ENCODE measurements around the gene CPTP. TPM values are rescaled to one million over a fixed set of nuclear protein-coding genes. Genes with fewer than 3 reads are reported as not detected.
A peak's percentile ranks its signal among the peaks of the same experiment; 100 is the strongest.

Gene CPTP
- total and polyA plus RNA-seq, 2 of the 13 experiments (the other 11 are each of a cell fraction or from before 2014, with no cell fraction given), result 5.5 to 9.3 TPM

DNA sequence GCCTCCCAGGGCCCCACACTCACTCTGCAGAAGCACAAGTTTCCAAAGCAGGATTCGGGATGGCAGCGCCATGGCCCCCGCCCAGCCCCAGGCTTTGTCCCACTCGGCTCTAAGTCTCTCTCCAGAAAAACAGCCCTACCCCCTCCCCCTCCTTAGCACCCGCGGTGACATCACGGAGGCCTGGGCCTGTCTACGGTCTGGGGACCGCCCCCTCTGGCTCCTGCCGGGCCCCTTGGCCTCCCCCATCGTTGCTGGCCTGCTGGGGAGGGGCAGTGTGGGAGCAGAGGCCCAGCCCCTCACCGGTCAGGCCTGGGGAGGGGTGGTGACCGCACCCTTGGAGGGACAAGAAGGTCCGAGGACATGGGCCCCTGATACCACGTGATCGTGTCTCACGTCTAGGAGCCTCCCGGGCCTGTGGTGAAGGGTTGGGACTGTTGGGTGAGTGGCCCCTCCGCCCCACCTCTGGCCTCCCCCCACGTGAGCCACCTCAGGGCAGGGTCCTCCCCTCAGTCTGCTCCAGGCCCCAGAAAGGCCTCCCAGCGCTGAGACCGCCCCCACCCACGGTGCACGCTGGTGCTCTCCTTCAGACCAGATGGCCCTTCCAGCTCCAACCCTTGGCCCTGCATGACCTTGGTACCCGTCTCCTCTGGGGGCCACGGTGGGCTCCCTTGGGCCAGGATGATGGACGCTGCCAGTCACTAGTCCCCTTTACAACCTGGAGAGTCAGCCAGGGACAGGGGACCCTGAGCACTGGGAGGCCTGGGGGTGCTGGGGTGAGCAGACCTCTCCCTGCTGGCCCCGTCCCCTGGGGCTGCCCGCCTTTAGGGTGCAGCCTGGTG, 34.0 kb downstream of the CPTP start, which contains the start of gene MXRA8 (continued):
- TF ChIP-seq, protein P1, sequence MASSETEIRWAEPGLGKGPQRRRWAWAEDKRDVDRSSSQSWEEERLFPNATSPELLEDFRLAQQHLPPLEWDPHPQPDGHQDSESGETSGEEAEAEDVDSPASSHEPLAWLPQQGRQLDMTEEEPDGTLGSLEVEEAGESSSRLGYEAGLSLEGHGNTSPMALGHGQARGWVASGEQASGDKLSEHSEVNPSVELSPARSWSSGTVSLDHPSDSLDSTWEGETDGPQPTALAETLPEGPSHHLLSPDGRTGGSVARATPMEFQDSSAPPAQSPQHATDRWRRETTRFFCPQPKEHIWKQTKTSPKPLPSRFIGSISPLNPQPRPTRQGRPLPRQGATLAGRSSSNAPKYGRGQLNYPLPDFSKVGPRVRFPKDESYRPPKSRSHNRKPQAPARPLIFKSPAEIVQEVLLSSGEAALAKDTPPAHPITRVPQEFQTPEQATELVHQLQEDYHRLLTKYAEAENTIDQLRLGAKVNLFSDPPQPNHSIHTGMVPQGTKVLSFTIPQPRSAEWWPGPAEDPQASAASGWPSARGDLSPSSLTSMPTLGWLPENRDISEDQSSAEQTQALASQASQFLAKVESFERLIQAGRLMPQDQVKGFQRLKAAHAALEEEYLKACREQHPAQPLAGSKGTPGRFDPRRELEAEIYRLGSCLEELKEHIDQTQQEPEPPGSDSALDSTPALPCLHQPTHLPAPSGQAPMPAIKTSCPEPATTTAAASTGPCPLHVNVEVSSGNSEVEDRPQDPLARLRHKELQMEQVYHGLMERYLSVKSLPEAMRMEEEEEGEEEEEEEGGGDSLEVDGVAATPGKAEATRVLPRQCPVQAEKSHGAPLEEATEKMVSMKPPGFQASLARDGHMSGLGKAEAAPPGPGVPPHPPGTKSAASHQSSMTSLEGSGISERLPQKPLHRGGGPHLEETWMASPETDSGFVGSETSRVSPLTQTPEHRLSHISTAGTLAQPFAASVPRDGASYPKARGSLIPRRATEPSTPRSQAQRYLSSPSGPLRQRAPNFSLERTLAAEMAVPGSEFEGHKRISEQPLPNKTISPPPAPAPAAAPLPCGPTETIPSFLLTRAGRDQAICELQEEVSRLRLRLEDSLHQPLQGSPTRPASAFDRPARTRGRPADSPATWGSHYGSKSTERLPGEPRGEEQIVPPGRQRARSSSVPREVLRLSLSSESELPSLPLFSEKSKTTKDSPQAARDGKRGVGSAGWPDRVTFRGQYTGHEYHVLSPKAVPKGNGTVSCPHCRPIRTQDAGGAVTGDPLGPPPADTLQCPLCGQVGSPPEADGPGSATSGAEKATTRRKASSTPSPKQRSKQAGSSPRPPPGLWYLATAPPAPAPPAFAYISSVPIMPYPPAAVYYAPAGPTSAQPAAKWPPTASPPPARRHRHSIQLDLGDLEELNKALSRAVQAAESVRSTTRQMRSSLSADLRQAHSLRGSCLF (CRISPR knock-in tag; IDR thresholded peaks at IDR 0.05; ENCODE audit: borderline replicate concordance), result no peak
- TF ChIP-seq GABPB1 (CRISPR knock-in tag; IDR thresholded peaks at IDR 0.05) (peak; percentile 72; the same call in 1 of the 2 replicates), PTBP1 (IDR thresholded peaks at IDR 0.05; ENCODE audit: low read depth, low read length, poor library complexity, severe bottlenecking) (no peak), PLRG1 (conservative IDR thresholded peaks at IDR 0.05) (no peak), KMT2A (CRISPR knock-in tag; IDR thresholded peaks at IDR 0.05) (no peak), HNRNPUL1 (IDR thresholded peaks at IDR 0.05; ENCODE audit: low read depth, low read length) (no peak), IKZF1 (IDR thresholded peaks at IDR 0.05) (no peak), HDAC2 (CRISPR knock-in tag; IDR thresholded peaks at IDR 0.05) (no peak), MAF1 (CRISPR knock-in tag; IDR thresholded peaks at IDR 0.05; ENCODE audit: borderline replicate concordance) (no peak), GATAD2A (CRISPR knock-in tag; IDR thresholded peaks at IDR 0.05) (peak; percentile 51)
- TF ChIP-seq, protein P2, sequence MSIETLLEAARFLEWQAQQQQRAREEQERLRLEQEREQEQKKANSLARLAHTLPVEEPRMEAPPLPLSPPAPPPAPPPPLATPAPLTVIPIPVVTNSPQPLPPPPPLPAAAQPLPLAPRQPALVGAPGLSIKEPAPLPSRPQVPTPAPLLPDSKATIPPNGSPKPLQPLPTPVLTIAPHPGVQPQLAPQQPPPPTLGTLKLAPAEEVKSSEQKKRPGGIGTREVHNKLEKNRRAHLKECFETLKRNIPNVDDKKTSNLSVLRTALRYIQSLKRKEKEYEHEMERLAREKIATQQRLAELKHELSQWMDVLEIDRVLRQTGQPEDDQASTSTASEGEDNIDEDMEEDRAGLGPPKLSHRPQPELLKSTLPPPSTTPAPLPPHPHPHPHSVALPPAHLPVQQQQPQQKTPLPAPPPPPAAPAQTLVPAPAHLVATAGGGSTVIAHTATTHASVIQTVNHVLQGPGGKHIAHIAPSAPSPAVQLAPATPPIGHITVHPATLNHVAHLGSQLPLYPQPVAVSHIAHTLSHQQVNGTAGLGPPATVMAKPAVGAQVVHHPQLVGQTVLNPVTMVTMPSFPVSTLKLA (IDR thresholded peaks at IDR 0.05), result no peak
- TF ChIP-seq, protein P3, sequence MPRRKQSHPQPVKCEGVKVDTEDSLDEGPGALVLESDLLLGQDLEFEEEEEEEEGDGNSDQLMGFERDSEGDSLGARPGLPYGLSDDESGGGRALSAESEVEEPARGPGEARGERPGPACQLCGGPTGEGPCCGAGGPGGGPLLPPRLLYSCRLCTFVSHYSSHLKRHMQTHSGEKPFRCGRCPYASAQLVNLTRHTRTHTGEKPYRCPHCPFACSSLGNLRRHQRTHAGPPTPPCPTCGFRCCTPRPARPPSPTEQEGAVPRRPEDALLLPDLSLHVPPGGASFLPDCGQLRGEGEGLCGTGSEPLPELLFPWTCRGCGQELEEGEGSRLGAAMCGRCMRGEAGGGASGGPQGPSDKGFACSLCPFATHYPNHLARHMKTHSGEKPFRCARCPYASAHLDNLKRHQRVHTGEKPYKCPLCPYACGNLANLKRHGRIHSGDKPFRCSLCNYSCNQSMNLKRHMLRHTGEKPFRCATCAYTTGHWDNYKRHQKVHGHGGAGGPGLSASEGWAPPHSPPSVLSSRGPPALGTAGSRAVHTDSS (CRISPR knock-in tag; conservative IDR thresholded peaks at IDR 0.05), result no peak
- TF ChIP-seq, protein P4, sequence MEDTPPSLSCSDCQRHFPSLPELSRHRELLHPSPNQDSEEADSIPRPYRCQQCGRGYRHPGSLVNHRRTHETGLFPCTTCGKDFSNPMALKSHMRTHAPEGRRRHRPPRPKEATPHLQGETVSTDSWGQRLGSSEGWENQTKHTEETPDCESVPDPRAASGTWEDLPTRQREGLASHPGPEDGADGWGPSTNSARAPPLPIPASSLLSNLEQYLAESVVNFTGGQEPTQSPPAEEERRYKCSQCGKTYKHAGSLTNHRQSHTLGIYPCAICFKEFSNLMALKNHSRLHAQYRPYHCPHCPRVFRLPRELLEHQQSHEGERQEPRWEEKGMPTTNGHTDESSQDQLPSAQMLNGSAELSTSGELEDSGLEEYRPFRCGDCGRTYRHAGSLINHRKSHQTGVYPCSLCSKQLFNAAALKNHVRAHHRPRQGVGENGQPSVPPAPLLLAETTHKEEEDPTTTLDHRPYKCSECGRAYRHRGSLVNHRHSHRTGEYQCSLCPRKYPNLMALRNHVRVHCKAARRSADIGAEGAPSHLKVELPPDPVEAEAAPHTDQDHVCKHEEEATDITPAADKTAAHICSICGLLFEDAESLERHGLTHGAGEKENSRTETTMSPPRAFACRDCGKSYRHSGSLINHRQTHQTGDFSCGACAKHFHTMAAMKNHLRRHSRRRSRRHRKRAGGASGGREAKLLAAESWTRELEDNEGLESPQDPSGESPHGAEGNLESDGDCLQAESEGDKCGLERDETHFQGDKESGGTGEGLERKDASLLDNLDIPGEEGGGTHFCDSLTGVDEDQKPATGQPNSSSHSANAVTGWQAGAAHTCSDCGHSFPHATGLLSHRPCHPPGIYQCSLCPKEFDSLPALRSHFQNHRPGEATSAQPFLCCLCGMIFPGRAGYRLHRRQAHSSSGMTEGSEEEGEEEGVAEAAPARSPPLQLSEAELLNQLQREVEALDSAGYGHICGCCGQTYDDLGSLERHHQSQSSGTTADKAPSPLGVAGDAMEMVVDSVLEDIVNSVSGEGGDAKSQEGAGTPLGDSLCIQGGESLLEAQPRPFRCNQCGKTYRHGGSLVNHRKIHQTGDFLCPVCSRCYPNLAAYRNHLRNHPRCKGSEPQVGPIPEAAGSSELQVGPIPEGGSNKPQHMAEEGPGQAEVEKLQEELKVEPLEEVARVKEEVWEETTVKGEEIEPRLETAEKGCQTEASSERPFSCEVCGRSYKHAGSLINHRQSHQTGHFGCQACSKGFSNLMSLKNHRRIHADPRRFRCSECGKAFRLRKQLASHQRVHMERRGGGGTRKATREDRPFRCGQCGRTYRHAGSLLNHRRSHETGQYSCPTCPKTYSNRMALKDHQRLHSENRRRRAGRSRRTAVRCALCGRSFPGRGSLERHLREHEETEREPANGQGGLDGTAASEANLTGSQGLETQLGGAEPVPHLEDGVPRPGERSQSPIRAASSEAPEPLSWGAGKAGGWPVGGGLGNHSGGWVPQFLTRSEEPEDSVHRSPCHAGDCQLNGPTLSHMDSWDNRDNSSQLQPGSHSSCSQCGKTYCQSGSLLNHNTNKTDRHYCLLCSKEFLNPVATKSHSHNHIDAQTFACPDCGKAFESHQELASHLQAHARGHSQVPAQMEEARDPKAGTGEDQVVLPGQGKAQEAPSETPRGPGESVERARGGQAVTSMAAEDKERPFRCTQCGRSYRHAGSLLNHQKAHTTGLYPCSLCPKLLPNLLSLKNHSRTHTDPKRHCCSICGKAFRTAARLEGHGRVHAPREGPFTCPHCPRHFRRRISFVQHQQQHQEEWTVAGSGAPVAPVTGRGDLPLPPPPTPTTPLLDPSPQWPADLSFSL (CRISPR knock-in tag; IDR thresholded peaks at IDR 0.05), result no peak
